Endothelial cell of umbilical vein (primary cell): ENCODE data around the gene ZC3H7A. TPM values are rescaled to one million over a fixed set of nuclear protein-coding genes. Genes with fewer than 3 reads are reported as not detected.
A peak's percentile ranks its signal among the peaks of the same experiment; 100 is the strongest.

Experiments used
- BruUV-seq: library from RNA; stranded (reverse); fragments of 400-500 nt; replicated peaks from 2 replicates; lab custom pipeline; 2021; lab: Mats Ljungman, UMichigan
- CTCF ChIA-PET: fragments of 300-600, 350-600 bp; sonication (Branson Sonifier 250); formaldehyde crosslinking; loops from one replicate; lab custom pipeline; 2021; ENCODE audit warnings: antibody characterized with exemption, inconsistent platforms; lab: Charles Lee
- POLR2A ChIA-PET: fragments of 300-600, 350-600 bp; sonication (Branson Sonifier 250); formaldehyde crosslinking; loops from one replicate; lab custom pipeline; 2021; ENCODE audit warnings: antibody characterized with exemption, inconsistent platforms; lab: Charles Lee
- DNase-seq: peaks from one replicate; pipeline ENCODE4 v3.0.0-alpha.2; 2011; ENCODE audit warnings: low read depth, low spot score
- FAIRE-seq: peaks from 2 replicates; lab custom pipeline; 2011; peaks lifted over from hg19 to GRCh38; lab: Jason Lieb, UNC
- H2AFZ ChIP-seq: 2 replicates; pipeline ENCODE4 v1.6.0; 2012; ENCODE audit warnings: low read depth, low read length, control low read depth, inconsistent platforms
- H3K27ac ChIP-seq: 2 replicates; pipeline ENCODE4 v1.5.1; 2011; ENCODE audit warnings: low read depth, mild to moderate bottlenecking, control low read depth, low read length, moderate library complexity; ENCODE audit not compliant: insufficient read depth
- H3K27me3 ChIP-seq, 2 experiments: 2 replicates each; pipeline versions ENCODE4 v1.6.0 to v1.6.1; 2011; ENCODE audit warnings: low read length in 2 of 2, mixed read lengths in 1 of 2; ENCODE audit not compliant: control insufficient read depth in 2 of 2, insufficient read depth in 2 of 2
- H3K36me3 ChIP-seq, 2 experiments: 2 replicates in 1 of 2; 3 replicates in 1 of 2; pipeline ENCODE4 v1.5.1; 2011; ENCODE audit warnings: low read length in 2 of 2, mild to moderate bottlenecking in 1 of 2, moderate library complexity in 1 of 2; ENCODE audit not compliant: control insufficient read depth in 2 of 2, insufficient read depth in 2 of 2; ENCODE audit errors: extremely low read depth in 1 of 2
- H3K4me1 ChIP-seq: 3 replicates; pipeline ENCODE4 v1.5.1; 2011; ENCODE audit warnings: mild to moderate bottlenecking, low read length; ENCODE audit not compliant: control insufficient read depth, insufficient read depth; ENCODE audit errors: extremely low read depth
- H3K4me2 ChIP-seq: 2 replicates; pipeline ENCODE4 v1.6.1; 2011; ENCODE audit warnings: low read length, control low read depth, mixed read lengths; ENCODE audit not compliant: insufficient read depth
- H3K4me3 ChIP-seq, 3 experiments: fragments of 200-600 bp in 1 of 3; sonication (generic), shearing (Covaris generic) in 1 of 3; replicated peaks in 1 of 3; 2 replicates each; pipeline ENCODE4 v1.5.1; 2011 to 2016; ENCODE audit warnings: control low read depth in 3 of 3, low read length in 3 of 3, mild to moderate bottlenecking in 2 of 3, inconsistent platforms in 1 of 3, low read depth in 1 of 3, moderate library complexity in 1 of 3; ENCODE audit not compliant: insufficient read depth in 1 of 3
- H3K79me2 ChIP-seq: 2 replicates; pipeline ENCODE4 v1.6.0; 2012; ENCODE audit warnings: low read length, inconsistent platforms; ENCODE audit not compliant: control insufficient read depth, insufficient read depth
- H3K9ac ChIP-seq: replicated peaks from 2 replicates; pipeline ENCODE3; 2011; ENCODE audit warnings: low read length, control low read depth; ENCODE audit not compliant: insufficient read depth; ENCODE audit errors: extremely low read depth
- H3K9me1 ChIP-seq: replicated peaks from 3 replicates; pipeline ENCODE4 v1.6.0; 2011; ENCODE audit warnings: mild to moderate bottlenecking, low read length; ENCODE audit not compliant: control insufficient read depth, insufficient read depth; ENCODE audit errors: extremely low read depth
- H3K9me3 ChIP-seq: replicated peaks from 2 replicates; pipeline ENCODE4 v1.5.1; 2012; ENCODE audit warnings: low read length, inconsistent platforms; ENCODE audit not compliant: control insufficient read depth, insufficient read depth
- H4K20me1 ChIP-seq: replicated peaks from 2 replicates; pipeline ENCODE3; 2011; ENCODE audit warnings: mild to moderate bottlenecking, low read length; ENCODE audit not compliant: control insufficient read depth, insufficient read depth; ENCODE audit errors: extremely low read depth
- CTCF ChIP-seq, 2 donors: IDR thresholded peaks; 1 replicate in 1 of 2; 2 replicates in 1 of 2; pipeline ENCODE4 v1.5.1; 2011; ENCODE audit warnings: low read length in 2 of 2, mild to moderate bottlenecking in 2 of 2, moderate library complexity in 2 of 2, control low read depth in 1 of 2, inconsistent platforms in 1 of 2, low read depth in 1 of 2; ENCODE audit not compliant: insufficient read depth in 1 of 2; ENCODE audit errors: extremely low read depth in 1 of 2
- EZH2 ChIP-seq: IDR thresholded peaks from 2 replicates; pipeline ENCODE4 v1.6.1; 2012; ENCODE audit warnings: borderline replicate concordance, low read depth, mild to moderate bottlenecking, moderate library complexity, low read length, inconsistent platforms; ENCODE audit not compliant: severe bottlenecking
- FOS ChIP-seq: IDR thresholded peaks from 2 replicates; pipeline ENCODE4 v1.6.1; 2011; ENCODE audit warnings: mild to moderate bottlenecking, low read length, moderate library complexity, borderline replicate concordance; ENCODE audit not compliant: insufficient read depth
- GATA2 ChIP-seq: IDR thresholded peaks from 2 replicates; pipeline ENCODE4 v1.7.0; 2011; ENCODE audit warnings: low read depth, mild to moderate bottlenecking, moderate library complexity, mixed read lengths, low read length; ENCODE audit not compliant: insufficient read length, insufficient read depth
- JUN ChIP-seq: IDR thresholded peaks from 2 replicates; pipeline ENCODE4 v1.6.1; 2011; ENCODE audit warnings: borderline replicate concordance, low read depth; ENCODE audit not compliant: insufficient read length, insufficient read depth
- MYC ChIP-seq: IDR thresholded peaks from one replicate; pipeline ENCODE4 v1.6.1; 2011; ENCODE audit warnings: mild to moderate bottlenecking, low read depth, low read length
- POLR2A ChIP-seq: IDR thresholded peaks from 2 replicates; pipeline ENCODE4 v1.6.1; 2012; ENCODE audit warnings: low read depth, mild to moderate bottlenecking, control low read depth, low read length
- POLR2AphosphoS5 ChIP-seq: IDR thresholded peaks from 2 replicates; pipeline ENCODE4 v1.6.1; 2012; ENCODE audit warnings: low read depth, mild to moderate bottlenecking, control low read depth, low read length, moderate library complexity; ENCODE audit not compliant: insufficient read depth
- dilution Hi-C: fragments of 300-500 bp; cut with MboI; formaldehyde crosslinking; loops from one replicate; pipeline ENCODE4 v1.15.0; 2019; ENCODE audit warnings: low sequenced_read_pairs; ENCODE audit not compliant: extremely low pct_ligation_motif_present
- intact Hi-C: fragments of 100-400 bp; cut with micrococcal nuclease; formaldehyde crosslinking; loops from one replicate; pipeline ENCODE4 v1.10.0; 2022
- polyA plus RNA-seq, 4 experiments: library from polyadenylated mRNA; depleted of rRNA in 3 of 4; stranded (reverse) in 3 of 4; unstranded in 1 of 4; fragments of >200 nt; gene quantifications; 2 replicates each; pipeline versions ENCODE4 v1.2.1 to v1.2.3, GENCODE V29; 2011 to 2012; ENCODE audit warnings: missing spikeins in 1 of 4
- total RNA-seq: library from RNA; stranded (reverse); gene quantifications from 2 replicates; pipeline ENCODE4 v1.2.3, GENCODE V29; 2021
- TF ChIP-seq, protein P1 (sequence below): IDR thresholded peaks from 2 replicates; pipeline ENCODE4 v1.6.1; 2011; ENCODE audit not compliant: insufficient read depth, insufficient read length

Gene ZC3H7A
- total and polyA plus RNA-seq, 2 donors (not counting 3 experiments of a cell fraction or from before 2014, with no cell fraction given), result 44.1 to 78.0 TPM

GRCh38 chr16:11833951-11834695 lies 37.1 kb upstream of the ZC3H7A start:
- POLR2A ChIA-PET, result no interaction called here
- Histone ChIP-seq H3K4me2 (no peak overlapping the region), H3K27me3 (no peaks in the 10 kb centered on the region), H3K4me3 (no peak overlapping the region), H3K9me1 (no peaks in the 10 kb centered on the region), H3K36me3 (peaks cover 13 to 15% of the 10 kb centered on the region in 2 experiments), H3K4me1 (peaks cover 11% of the 10 kb centered on the region), H3K9ac (no peak overlapping the region), H3K79me2 (no peaks in the 10 kb centered on the region), H3K27ac (no peak overlapping the region), H3K9me3 (no peaks in the 10 kb centered on the region), H2AFZ (no peak overlapping the region), H4K20me1 (no peaks in the 10 kb centered on the region)
- TF ChIP-seq, protein P1, sequence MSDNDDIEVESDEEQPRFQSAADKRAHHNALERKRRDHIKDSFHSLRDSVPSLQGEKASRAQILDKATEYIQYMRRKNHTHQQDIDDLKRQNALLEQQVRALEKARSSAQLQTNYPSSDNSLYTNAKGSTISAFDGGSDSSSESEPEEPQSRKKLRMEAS, result no peak
- CTCF ChIA-PET, result interaction anchor here (1.5 kb wide), 1 partner anchor 37 kb away, joined by 5 read pairs; the partner anchor contains the start of gene ZC3H7A
- DNase-seq (no peak), FAIRE-seq (peak; percentile 35)
- BruUV-seq, result no TSS peak
- intact Hi-C loops, result no loop called here
- dilution Hi-C loops, result no loop called here

DNA sequence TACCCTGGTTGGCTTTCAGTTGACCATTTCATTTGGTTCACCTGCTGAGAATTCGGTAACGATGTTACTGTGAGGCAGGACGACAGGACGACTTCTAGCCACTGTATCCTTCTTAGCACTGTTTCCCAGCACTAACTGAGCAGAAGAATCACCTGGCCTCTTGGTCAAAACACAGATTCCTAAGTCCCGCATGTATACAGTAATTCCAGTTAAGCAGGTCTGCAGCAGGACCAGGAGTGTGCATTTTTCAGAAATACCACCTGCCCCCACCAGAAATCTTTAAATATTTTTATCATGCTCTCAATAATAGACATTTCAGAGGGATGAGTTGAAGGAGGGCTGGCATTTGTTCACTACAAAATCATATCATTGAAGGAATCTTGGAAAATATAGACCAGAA lies 31.6 kb upstream of the ZC3H7A start:
- intact Hi-C loops (no loop called here), dilution Hi-C loops (no loop called here)
- H3K27ac ChIP-seq, result no peak overlapping the region
- ChIA-PET CTCF (no interaction called here), POLR2A (no interaction called here)
- H3K4me2 ChIP-seq, result no peak overlapping the region
- TF ChIP-seq MYC (no peak), EZH2 (no peak), JUN (no peak), CTCF (IDR thresholded peaks at IDR 0.05; ENCODE audit: extremely low read depth in 1 of 2, insufficient read depth in 1 of 2, low read depth in 1 of 2, low read length in 2 of 2) (no peak), FOS (no peak), GATA2 (no peak), POLR2A (no peak), POLR2AphosphoS5 (no peak)
- TF ChIP-seq, protein P1, result no peak
- no peak overlapping the region for H3K9ac ChIP-seq
- no peaks in the 10 kb centered on the region for H3K4me1 ChIP-seq
- FAIRE-seq (no peak), DNase-seq (no peak)
- no peaks in the 10 kb centered on the region for H4K20me1 ChIP-seq
- no TSS peak for BruUV-seq
- H3K27me3 ChIP-seq, result no peaks in the 10 kb centered on the region
- no peaks in the 10 kb centered on the region for H3K36me3 ChIP-seq
- H3K4me3 ChIP-seq, result no peak overlapping the region
- H3K9me3 ChIP-seq, result no peaks in the 10 kb centered on the region
- no peaks in the 10 kb centered on the region for H3K79me2 ChIP-seq
- H2AFZ ChIP-seq, result no peak overlapping the region
- H3K9me1 ChIP-seq, result no peaks in the 10 kb centered on the region
